GM19238 (cell line): ENCODE data around the gene TMEM190.

ENCODE experiments used
- DNase-seq: peaks from one replicate; pipeline ENCODE4 v3.0.0; 2011; ENCODE audit warnings: low spot score; ENCODE audit not compliant: insufficient read length

Gene TMEM190

DNA sequence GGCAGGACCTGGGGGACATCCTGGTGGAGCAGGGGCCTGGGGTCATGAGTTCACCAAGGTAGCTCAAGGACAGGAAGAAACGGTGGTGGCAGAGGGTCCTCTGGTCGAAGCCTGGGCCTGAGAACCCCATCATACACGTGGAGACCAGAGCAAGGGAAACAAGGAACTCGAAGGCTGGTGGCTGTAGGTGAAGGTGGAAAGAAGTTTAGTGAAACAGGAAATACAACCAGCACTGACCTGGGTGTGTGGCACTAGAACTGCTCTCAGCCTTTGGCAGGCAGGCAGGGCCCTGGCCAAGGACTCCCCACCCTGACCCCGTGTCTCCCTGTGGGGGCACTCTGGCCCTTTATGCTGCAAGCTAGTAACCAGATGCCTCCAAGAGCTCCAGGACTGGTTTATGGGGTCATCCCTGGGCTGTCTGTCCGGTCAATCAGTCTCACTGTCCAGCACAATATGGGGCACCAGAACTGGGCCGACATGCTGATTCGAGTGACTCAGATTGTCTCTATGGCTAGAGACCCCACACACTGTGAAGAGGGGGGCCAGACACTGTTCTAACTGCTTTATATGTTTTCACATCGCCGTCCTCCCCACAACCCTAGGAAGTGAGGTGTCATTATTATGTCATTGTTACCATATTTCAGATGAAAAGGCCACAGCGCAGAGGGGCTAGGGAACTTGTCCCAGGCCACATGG lies 25.9 kb upstream of the TMEM190 start:
- no peak for DNase-seq

DNA sequence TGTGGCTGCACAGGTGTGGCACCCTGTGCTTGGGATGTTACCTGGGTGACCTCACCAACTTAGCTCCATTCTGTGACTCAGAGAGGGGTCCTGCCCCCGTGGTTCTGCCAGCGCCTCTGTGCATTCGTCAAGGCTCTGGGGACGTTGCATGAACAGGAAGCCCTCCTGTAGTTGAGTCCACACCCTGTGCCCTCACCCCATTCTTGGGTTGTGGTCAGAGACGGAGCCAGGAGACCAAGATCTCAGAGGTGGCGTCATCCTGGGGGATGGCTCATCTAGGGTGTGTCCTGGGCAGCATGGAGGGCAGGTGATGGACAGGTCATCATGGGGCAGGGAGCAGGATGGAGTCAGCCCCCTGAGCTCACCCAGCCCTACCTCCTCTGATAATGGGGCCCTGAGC lies 24.6 kb upstream of the TMEM190 start:
- no peak for DNase-seq

GRCh38 chr19:55352549-55353145 lies 24.0 kb upstream of the TMEM190 start:
- DNase-seq, result no peak

DNA sequence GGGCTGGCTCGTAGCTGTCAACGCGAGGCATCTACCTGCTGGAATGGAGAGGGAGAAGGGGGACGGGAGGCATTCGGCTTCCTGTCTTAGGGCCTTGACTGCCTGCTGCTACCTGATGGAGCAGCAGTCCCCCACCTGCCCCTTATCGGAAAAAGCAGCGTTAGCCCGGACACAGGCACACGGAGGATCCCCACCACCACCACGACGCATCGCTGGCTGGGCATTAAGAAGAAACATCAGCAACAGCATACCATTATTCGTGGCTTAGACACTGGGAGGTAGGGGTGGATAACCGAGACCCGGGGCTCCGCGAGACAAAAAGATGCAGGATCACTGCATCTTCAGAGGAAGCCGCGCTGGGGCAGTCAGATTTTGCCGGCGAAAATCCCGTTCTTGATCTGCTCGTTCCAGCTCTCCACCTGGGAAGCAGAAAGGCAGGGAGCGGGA lies 23.2 kb upstream of the TMEM190 start:
- no peak for DNase-seq

GRCh38 chr19:55353803-55354697 lies 22.6 kb upstream of the TMEM190 start:
- peak; percentile 78 for DNase-seq

- no peak for DNase-seq
These were observed 21.9 kb upstream of the TMEM190 start, which contains the start of gene COX6B2 for GRCh38 chr19:55354698-55355212. COX6B2 (minus strand) TSS chr19:55354719; CDS start chr19:55354521, 198 bp downstream.

GRCh38 chr19:55355213-55355821 lies 21.3 kb upstream of the TMEM190 start:
- no peak for DNase-seq

- no peak for DNase-seq
These were observed 18.1 kb upstream of the TMEM190 start for GRCh38 chr19:55358493-55358892.

GRCh38 chr19:55358943-55359908 lies 17.4 kb upstream of the TMEM190 start:
- no peak for DNase-seq

DNA sequence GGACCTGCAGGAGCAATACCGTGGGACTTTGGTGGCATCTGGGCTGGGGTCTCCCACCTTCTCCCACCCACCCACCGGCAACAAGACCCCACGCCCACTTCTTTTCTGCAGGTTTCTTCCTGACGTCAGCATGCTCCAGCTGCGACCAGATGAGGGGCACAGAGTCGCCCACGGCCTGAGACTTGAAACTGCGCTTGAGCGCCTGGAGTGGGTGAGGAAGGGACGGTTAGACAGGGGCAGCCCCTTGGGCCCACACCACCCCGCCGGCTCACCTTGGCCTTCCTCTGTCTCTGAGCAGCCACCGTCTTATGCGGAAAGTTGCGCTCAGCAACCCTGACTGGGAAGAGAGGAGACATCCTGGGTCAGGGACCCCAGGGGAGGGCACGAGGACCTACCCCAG lies 15.7 kb upstream of the TMEM190 start:
- DNase-seq, result no peak

- DNase-seq, result no peak
These were observed 14.2 kb upstream of the TMEM190 start for GRCh38 chr19:55362174-55362989.

GRCh38 chr19:55362990-55363716 lies 13.5 kb upstream of the TMEM190 start, which contains the start of gene GARIN5B:
GARIN5B (minus strand) TSS chr19:55363260; CDS start chr19:55363066, 194 bp downstream.
- no peak for DNase-seq

DNA sequence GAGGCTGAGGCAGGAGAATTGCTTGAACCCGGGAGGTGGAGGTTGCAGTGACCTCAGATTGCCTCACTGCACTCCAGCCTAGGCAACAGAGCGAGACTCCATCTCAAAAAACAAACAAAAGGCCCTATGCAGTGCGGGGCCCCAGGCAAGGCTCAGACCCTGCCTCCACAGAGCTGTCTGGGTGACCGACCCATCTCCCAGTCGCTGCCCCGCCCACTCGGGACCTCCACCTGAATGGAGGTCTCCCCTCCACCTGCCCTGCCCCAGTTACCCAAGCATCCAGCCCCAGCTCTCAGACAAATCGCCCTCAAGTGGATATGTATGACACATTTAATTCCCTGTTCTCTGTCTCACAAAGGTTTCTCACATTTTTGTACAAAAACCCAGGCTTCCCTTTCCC lies 11.4 kb upstream of the TMEM190 start:
- DNase-seq, result no peak

GRCh38 chr19:55365964-55366363 lies 10.7 kb upstream of the TMEM190 start:
- no peak for DNase-seq

DNA sequence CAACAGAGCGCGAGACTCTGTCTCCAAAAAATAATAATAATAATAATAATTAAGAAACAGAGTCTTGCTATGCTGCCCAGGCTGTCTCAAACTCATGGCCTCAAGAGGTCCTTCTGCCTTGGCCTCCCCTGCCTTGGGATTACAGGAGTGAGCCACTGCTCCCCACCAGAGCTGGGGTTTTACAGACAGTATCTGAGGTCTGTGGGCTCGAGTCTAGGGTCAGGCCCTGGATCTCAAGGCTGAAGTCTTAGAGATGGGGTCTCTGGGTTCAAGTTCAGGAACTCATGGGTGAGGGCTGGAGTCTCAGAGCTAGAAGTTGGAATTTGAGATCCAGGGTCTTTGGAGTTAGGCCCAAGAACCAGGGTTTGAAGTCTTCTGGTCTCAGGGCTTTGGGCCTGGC lies 9.8 kb upstream of the TMEM190 start:
- no peak for DNase-seq

GRCh38 chr19:55368106-55368505 lies 8.5 kb upstream of the TMEM190 start:
- no peak for DNase-seq

DNA sequence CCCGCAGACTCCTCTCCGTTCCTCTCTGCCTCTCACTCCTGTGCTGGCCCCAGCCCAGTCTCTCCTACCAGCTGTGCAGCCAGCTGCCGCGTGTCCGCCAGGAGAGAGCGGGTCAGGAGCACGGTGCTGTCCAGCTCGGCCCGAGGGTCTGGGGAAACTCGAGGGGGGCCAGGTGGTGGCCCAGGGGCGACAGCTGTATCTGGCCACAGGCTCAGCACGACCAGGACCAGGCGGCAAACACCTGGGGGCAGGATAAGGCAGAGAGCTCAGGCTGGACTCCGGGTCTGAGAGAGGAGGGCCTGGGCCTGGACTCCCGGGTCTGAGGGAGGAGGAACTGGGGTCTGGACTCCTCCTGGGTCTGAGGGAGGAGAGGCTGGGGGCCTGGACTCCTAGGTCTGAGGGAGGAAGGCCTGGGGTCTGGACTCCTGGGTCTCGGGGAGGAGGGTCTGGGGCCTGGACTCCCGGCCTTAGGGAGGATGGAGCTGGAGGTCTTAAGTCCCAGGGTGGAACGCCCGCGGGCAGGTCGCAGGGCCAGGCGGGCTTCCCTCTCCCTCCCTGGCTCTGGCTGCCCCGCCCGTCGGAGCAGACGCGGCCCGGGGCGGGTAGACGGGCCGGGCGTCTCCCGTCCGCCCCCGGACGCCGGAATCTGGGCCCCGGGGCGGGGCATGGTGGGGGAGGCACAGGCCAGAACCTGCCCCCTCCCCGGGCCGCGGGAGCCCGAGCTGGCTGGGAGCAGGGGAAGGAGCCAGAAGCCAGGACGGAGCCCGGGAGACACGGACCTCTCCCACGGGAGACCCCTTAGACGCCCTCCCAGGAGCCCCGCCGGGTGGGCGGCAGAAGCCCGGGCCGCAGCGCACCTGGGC lies 7.7 kb upstream of the TMEM190 start:
- DNase-seq, result no peak
